Activated T-helper 2 cell treated with anti-CD3 and anti-CD28 coated beads, Interferon-gamma antibody, Interleukin-2, Interleukin-4, amounts not matched to agents 10 μg/mL and 5 μg/mL and 100 μg/mL, durations not matched to agents 14 hours and 24 hours and 36 hours (primary cell): ENCODE measurements around the gene CAMK1D. TPM values are rescaled to one million over a fixed set of nuclear protein-coding genes. Genes with fewer than 3 reads are reported as not detected.

Experiments used
- DNase-seq: peaks from one replicate; pipeline ENCODE4 v3.0.0; 2021; ENCODE audit warnings: low spot score
- H3K27ac Mint-ChIP-seq: one replicate; pipeline ENCODE4 v1.8.0; 2021; ENCODE audit warnings: mixed read lengths
- H3K27me3 Mint-ChIP-seq: one replicate; pipeline ENCODE4 v1.8.0; 2021; ENCODE audit warnings: low read depth, mixed read lengths
- H3K36me3 Mint-ChIP-seq: one replicate; pipeline ENCODE4 v1.8.0; 2021; ENCODE audit warnings: low read depth, mixed read lengths
- H3K4me1 Mint-ChIP-seq: one replicate; pipeline ENCODE4 v1.8.0; 2021; ENCODE audit warnings: low read depth, mixed read lengths
- H3K4me3 Mint-ChIP-seq: one replicate; pipeline ENCODE4 v1.8.0; 2021; ENCODE audit warnings: low read depth, mild to moderate bottlenecking, moderate library complexity, mixed read lengths
- H3K9me3 Mint-ChIP-seq: one replicate; pipeline ENCODE4 v1.8.0; 2021; ENCODE audit warnings: mixed read lengths
- intact Hi-C: fragments of 100-400 bp; cut with micrococcal nuclease; formaldehyde crosslinking; loops from one replicate; pipeline ENCODE4 v1.15.1; 2023
- total RNA-seq: library from RNA; stranded (reverse); gene quantifications from 2 replicates; pipeline ENCODE4 v1.2.3, GENCODE V29; 2022

CAMK1D gene
- total RNA-seq, 1 donor from 2014 or later, result 5.7 TPM

- intact Hi-C loops, result no loop called here
- H3K27me3 Mint-ChIP-seq, result peaks cover 1% of the 10 kb centered on the region
- peaks cover 2% of the 10 kb centered on the region for H3K4me1 Mint-ChIP-seq
- H3K27ac Mint-ChIP-seq, result no peak overlapping the region
- no peaks in the 10 kb centered on the region for H3K9me3 Mint-ChIP-seq
- DNase-seq, result no peak
- H3K36me3 Mint-ChIP-seq, result no peaks in the 10 kb centered on the region
- H3K4me3 Mint-ChIP-seq, result no peak overlapping the region
Measured at GRCh38 chr10:12841426-12841825, 492.1 kb downstream of the CAMK1D start.

GRCh38 chr10:12841826-12842225, 492.5 kb downstream of the CAMK1D start:
- intact Hi-C loops, result no loop called here
- Mint-ChIP-seq H3K9me3 (no peaks in the 10 kb centered on the region), H3K4me1 (peaks cover 2% of the 10 kb centered on the region), H3K4me3 (no peak overlapping the region), H3K36me3 (no peaks in the 10 kb centered on the region), H3K27me3 (peaks cover 1% of the 10 kb centered on the region), H3K27ac (no peak overlapping the region)
- no peak for DNase-seq

- intact Hi-C loops, result no loop called here
- Mint-ChIP-seq H3K36me3 (no peaks in the 10 kb centered on the region), H3K27me3 (peaks cover 1% of the 10 kb centered on the region), H3K9me3 (no peaks in the 10 kb centered on the region), H3K4me3 (no peak overlapping the region), H3K27ac (no peak overlapping the region), H3K4me1 (peaks cover 2% of the 10 kb centered on the region)
- DNase-seq, result no peak
Measured at GRCh38 chr10:12842310-12842709, 493.0 kb downstream of the CAMK1D start.

- Mint-ChIP-seq H3K4me3 (no peak overlapping the region), H3K27me3 (peaks cover 1% of the 10 kb centered on the region), H3K9me3 (no peaks in the 10 kb centered on the region), H3K36me3 (no peaks in the 10 kb centered on the region), H3K4me1 (peaks cover 2% of the 10 kb centered on the region), H3K27ac (no peak overlapping the region)
- intact Hi-C loops, result no loop called here
- no peak for DNase-seq
Measured at GRCh38 chr10:12843296-12843945, 494.1 kb downstream of the CAMK1D start.

GRCh38 chr10:12844811-12845483, 495.6 kb downstream of the CAMK1D start:
- Mint-ChIP-seq H3K27me3 (peaks cover 1% of the 10 kb centered on the region), H3K4me3 (no peak overlapping the region), H3K36me3 (no peaks in the 10 kb centered on the region), H3K9me3 (no peaks in the 10 kb centered on the region), H3K27ac (no peak overlapping the region), H3K4me1 (peaks cover 5% of the 10 kb centered on the region)
- intact Hi-C loops, result no loop called here
- no peak for DNase-seq

GRCh38 chr10:12846718-12847117, 497.4 kb downstream of the CAMK1D start:
- Mint-ChIP-seq H3K27ac (no peak overlapping the region), H3K9me3 (no peaks in the 10 kb centered on the region), H3K27me3 (peaks cover 1% of the 10 kb centered on the region), H3K4me3 (no peak overlapping the region), H3K36me3 (no peaks in the 10 kb centered on the region), H3K4me1 (peaks cover 5% of the 10 kb centered on the region)
- no peak for DNase-seq
- intact Hi-C loops, result no loop called here

- Mint-ChIP-seq H3K4me3 (no peak overlapping the region), H3K36me3 (no peaks in the 10 kb centered on the region), H3K27ac (no peak overlapping the region), H3K27me3 (peaks cover 1% of the 10 kb centered on the region), H3K9me3 (no peaks in the 10 kb centered on the region), H3K4me1 (peaks cover 5% of the 10 kb centered on the region)
- intact Hi-C loops, result no loop called here
- no peak for DNase-seq
Measured at GRCh38 chr10:12847361-12847975, 498.1 kb downstream of the CAMK1D start.

- intact Hi-C loops, result no loop called here
- H3K27me3 Mint-ChIP-seq, result peaks cover 1% of the 10 kb centered on the region
- no peak for DNase-seq
- no peaks in the 10 kb centered on the region for H3K36me3 Mint-ChIP-seq
- no peaks in the 10 kb centered on the region for H3K9me3 Mint-ChIP-seq
- H3K27ac Mint-ChIP-seq, result no peak overlapping the region
- H3K4me1 Mint-ChIP-seq, result peaks cover 5% of the 10 kb centered on the region
- no peak overlapping the region for H3K4me3 Mint-ChIP-seq
Measured at GRCh38 chr10:12848439-12849173, 499.3 kb downstream of the CAMK1D start.

- Mint-ChIP-seq H3K27ac (no peak overlapping the region), H3K27me3 (peaks cover 1% of the 10 kb centered on the region), H3K4me1 (peaks cover 5% of the 10 kb centered on the region), H3K36me3 (no peaks in the 10 kb centered on the region), H3K4me3 (no peak overlapping the region), H3K9me3 (no peaks in the 10 kb centered on the region)
- intact Hi-C loops, result no loop called here
- DNase-seq, result no peak
Measured at GRCh38 chr10:12849319-12850181, 500.2 kb downstream of the CAMK1D start.

GRCh38 chr10:12852687-12853086, 503.3 kb downstream of the CAMK1D start:
- no peak for DNase-seq

GRCh38 chr10:12854988-12855387, 505.6 kb downstream of the CAMK1D start:
- DNase-seq, result no peak
- Mint-ChIP-seq H3K27me3 (peaks cover 21% of the 10 kb centered on the region), H3K36me3 (no peaks in the 10 kb centered on the region)

More at GRCh38 chr10:12852687-12853086, 503.3 kb downstream of the CAMK1D start:
- Mint-ChIP-seq H3K36me3 (no peaks in the 10 kb centered on the region), H3K9me3 (no peaks in the 10 kb centered on the region), H3K27me3 (peaks cover 7% of the 10 kb centered on the region), H3K4me3 (no peak overlapping the region), H3K27ac (no peak overlapping the region), H3K4me1 (peaks cover 3% of the 10 kb centered on the region)
- intact Hi-C loops, result no loop called here

GRCh38 chr10:12862459-12862858, 513.1 kb downstream of the CAMK1D start:
- Mint-ChIP-seq H3K36me3 (no peaks in the 10 kb centered on the region), H3K27ac (no peak overlapping the region), H3K4me3 (no peak overlapping the region), H3K9me3 (no peaks in the 10 kb centered on the region), H3K27me3 (peaks cover 16% of the 10 kb centered on the region), H3K4me1 (no peaks in the 10 kb centered on the region)
- DNase-seq, result no peak
- intact Hi-C loops, result no loop called here

More at GRCh38 chr10:12854988-12855387, 505.6 kb downstream of the CAMK1D start:
- Mint-ChIP-seq H3K4me1 (no peaks in the 10 kb centered on the region), H3K9me3 (no peaks in the 10 kb centered on the region), H3K4me3 (no peak overlapping the region), H3K27ac (no peak overlapping the region)
- intact Hi-C loops, result no loop called here
